ENCODE measurements around the gene DENND5A.

The DENND5A gene

GRCh38 chr11:9187616-9188015 lies 77.5 kb downstream of the DENND5A start:
- TF ChIP-seq, protein P1, sequence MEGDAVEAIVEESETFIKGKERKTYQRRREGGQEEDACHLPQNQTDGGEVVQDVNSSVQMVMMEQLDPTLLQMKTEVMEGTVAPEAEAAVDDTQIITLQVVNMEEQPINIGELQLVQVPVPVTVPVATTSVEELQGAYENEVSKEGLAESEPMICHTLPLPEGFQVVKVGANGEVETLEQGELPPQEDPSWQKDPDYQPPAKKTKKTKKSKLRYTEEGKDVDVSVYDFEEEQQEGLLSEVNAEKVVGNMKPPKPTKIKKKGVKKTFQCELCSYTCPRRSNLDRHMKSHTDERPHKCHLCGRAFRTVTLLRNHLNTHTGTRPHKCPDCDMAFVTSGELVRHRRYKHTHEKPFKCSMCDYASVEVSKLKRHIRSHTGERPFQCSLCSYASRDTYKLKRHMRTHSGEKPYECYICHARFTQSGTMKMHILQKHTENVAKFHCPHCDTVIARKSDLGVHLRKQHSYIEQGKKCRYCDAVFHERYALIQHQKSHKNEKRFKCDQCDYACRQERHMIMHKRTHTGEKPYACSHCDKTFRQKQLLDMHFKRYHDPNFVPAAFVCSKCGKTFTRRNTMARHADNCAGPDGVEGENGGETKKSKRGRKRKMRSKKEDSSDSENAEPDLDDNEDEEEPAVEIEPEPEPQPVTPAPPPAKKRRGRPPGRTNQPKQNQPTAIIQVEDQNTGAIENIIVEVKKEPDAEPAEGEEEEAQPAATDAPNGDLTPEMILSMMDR (IDR thresholded peaks at IDR 0.05; ENCODE audit: extremely low read depth, insufficient read depth, missing control alignments): no peak
- in situ Hi-C loops (cut with MboI; ENCODE audit: low pct_unique_long_range_greater_than_20kb, low sequenced_read_pairs, unreplicated experiment): loop anchor here (10.0 to 25.0 kb wide), 2 partner anchors 100 to 307 kb away; no protein-coding TSS in a partner anchor
- DNase-seq (ENCODE audit: low spot score): no peak

GRCh38 chr11:9184516-9184915 lies 80.6 kb downstream of the DENND5A start:
- in situ Hi-C loops (cut with MboI; ENCODE audit: low pct_unique_long_range_greater_than_20kb, low sequenced_read_pairs, unreplicated experiment): loop anchor here (10.0 to 25.0 kb wide), 2 partner anchors 103 to 310 kb away; no protein-coding TSS in a partner anchor
- TF ChIP-seq, protein P1 (IDR thresholded peaks at IDR 0.05; ENCODE audit: extremely low read depth, insufficient read depth, missing control alignments): no peak
- no peak for DNase-seq (ENCODE audit: low spot score)

DNA sequence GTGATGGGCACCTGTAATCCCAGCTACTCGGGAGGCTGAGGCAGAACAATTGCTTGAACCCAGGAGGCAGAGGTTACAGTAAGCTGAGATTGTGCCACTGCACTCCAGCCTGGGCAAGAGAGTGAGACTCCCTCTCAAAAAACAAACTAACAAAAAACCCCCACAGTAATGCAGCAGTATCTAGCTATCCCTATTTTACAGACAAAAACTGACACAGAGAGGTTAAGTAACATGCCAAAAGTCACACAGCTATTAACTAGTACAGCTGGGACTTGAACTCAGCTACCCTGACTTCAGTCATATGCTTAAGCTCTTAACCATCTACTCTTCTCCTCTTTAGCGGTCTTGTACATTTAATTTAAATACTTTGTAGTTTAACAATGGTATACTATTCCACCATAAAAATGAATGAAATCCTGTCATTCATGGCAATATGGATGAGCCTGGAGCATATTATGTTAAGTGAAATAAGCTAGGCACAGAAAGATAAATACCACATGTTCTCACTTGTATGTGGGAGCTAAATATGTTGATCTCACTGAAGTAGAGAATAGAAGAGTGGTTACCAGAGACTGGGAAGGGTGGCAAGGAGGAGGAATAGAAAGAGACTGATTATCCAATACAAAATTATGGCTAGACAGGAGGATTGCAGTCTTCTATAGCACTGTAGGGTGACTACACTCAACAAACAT lies 82.8 kb downstream of the DENND5A start:
- in situ Hi-C loops (cut with MboI; ENCODE audit: low pct_unique_long_range_greater_than_20kb, low sequenced_read_pairs, unreplicated experiment): loop anchor here (10.0 to 25.0 kb wide), 2 partner anchors 105 to 312 kb away; no protein-coding TSS in a partner anchor
- TF ChIP-seq, protein P1 (IDR thresholded peaks at IDR 0.05; ENCODE audit: extremely low read depth, insufficient read depth, missing control alignments): no peak
- DNase-seq (ENCODE audit: low spot score): no peak

GRCh38 chr11:9180784-9181183 lies 84.4 kb downstream of the DENND5A start:
- TF ChIP-seq, protein P1 (IDR thresholded peaks at IDR 0.05; ENCODE audit: extremely low read depth, insufficient read depth, missing control alignments): no peak

GRCh38 chr11:9179141-9179540 lies 86.0 kb downstream of the DENND5A start:
- TF ChIP-seq, protein P1 (IDR thresholded peaks at IDR 0.05; ENCODE audit: extremely low read depth, insufficient read depth, missing control alignments): no peak
- DNase-seq (ENCODE audit: low spot score): no peak
- in situ Hi-C loops (cut with MboI; ENCODE audit: low pct_unique_long_range_greater_than_20kb, low sequenced_read_pairs, unreplicated experiment): loop anchor here (25.0 kb wide), 1 partner anchor 108 kb away; no protein-coding TSS in a partner anchor

More at GRCh38 chr11:9180784-9181183, 84.4 kb downstream of the DENND5A start:
- no peak for DNase-seq (ENCODE audit: low spot score)
- in situ Hi-C loops (cut with MboI; ENCODE audit: low pct_unique_long_range_greater_than_20kb, low sequenced_read_pairs, unreplicated experiment): loop anchor here (10.0 to 25.0 kb wide), 2 partner anchors 107 to 314 kb away; no protein-coding TSS in a partner anchor

DNA sequence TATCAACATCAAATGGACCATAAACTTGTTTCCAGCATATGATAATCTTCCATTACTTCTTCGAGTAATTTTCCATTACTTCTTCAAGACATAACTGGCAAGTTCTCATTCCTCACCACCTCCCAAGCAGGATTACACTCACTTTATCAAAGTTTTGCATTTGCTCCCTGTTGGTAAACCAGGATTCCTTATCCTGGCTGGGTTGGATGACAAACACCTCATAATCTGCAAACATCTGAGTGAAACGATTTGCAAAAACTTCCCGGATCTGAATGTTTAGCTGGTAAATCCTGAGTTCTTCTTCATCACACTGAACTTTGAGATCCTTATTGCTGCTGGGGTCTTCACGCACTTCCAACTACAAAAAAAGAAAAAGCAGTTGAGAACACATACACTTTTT lies 86.4 kb downstream of the DENND5A start:
- no peak for DNase-seq (ENCODE audit: low spot score)
- in situ Hi-C loops (cut with MboI; ENCODE audit: low pct_unique_long_range_greater_than_20kb, low sequenced_read_pairs, unreplicated experiment): loop anchor here (25.0 kb wide), 1 partner anchor 109 kb away; no protein-coding TSS in a partner anchor
- TF ChIP-seq, protein P1 (IDR thresholded peaks at IDR 0.05; ENCODE audit: extremely low read depth, insufficient read depth, missing control alignments): no peak

Data from GM13977 (cell line).